ENCODE results near the gene MAD2L2. TPM values are rescaled to one million over a fixed set of nuclear protein-coding genes. Genes with fewer than 3 reads are reported as not detected.
A peak's percentile ranks its signal among the peaks of the same experiment; 100 is the strongest.

The MAD2L2 gene
- total and polyA plus RNA-seq, 7 donors: 25.9 to 61.8 (median 39.0) TPM

- Histone ChIP-seq H3K36me3 (ENCODE audit: insufficient read depth in 1 of 2, low read depth in 1 of 2) (no peaks in the 10 kb centered on the region), H3K4me3 (no peak overlapping the region), H3K27me3 (ENCODE audit: insufficient read depth in 3 of 3, low read length in 2 of 3) (peaks cover 0 to 9% (median 2%) of the 10 kb centered on the region in 3 donors), H3K9me3 (no peaks in the 10 kb centered on the region), H3K27ac (no peak overlapping the region), H3K4me1 (no peaks in the 10 kb centered on the region)
- WGBS, 3 donors: 69 to 75% (median 70%) methylated on average over 11 of the region's 11 CpGs
- TF ChIP-seq CTCF (IDR thresholded peaks at IDR 0.05): no peak
- intact Hi-C loops (cut with DNase I): no loop called here
- ATAC-seq (no peak), DNase-seq (no peak)
These were observed 32.1 kb upstream of the MAD2L2 start for GRCh38 chr1:11713095-11713494.

GRCh38 chr1:11712285-11712684, 31.3 kb upstream of the MAD2L2 start:
- no peak for DNase-seq
- peaks cover 0 to 9% (median 5%) of the 10 kb centered on the region in 3 donors for H3K27me3 ChIP-seq (ENCODE audit: insufficient read depth in 3 of 3, low read length in 2 of 3)

GRCh38 chr1:11711490-11711889, 30.5 kb upstream of the MAD2L2 start:
- H3K27ac ChIP-seq: no peak overlapping the region
- ATAC-seq: no peak
- H3K9me3 ChIP-seq: no peaks in the 10 kb centered on the region
- no peak for DNase-seq
- no peaks in the 10 kb centered on the region for H3K4me1 ChIP-seq
- H3K27me3 ChIP-seq (ENCODE audit: insufficient read depth in 3 of 3, low read length in 2 of 3): peaks cover 0 to 6% (median 5%) of the 10 kb centered on the region in 3 donors
- no peaks in the 10 kb centered on the region for H3K36me3 ChIP-seq (ENCODE audit: insufficient read depth in 1 of 2, low read depth in 1 of 2)
- 88 to 90% (median 89%) methylated on average over 5 of the region's 5 CpGs for WGBS, 3 donors
- H3K4me3 ChIP-seq: no peak overlapping the region
- intact Hi-C loops (cut with DNase I): no loop called here
- no peak for TF ChIP-seq CTCF (IDR thresholded peaks at IDR 0.05)

More at GRCh38 chr1:11712285-11712684, 31.3 kb upstream of the MAD2L2 start:
- H3K27ac ChIP-seq: no peak overlapping the region
- H3K4me3 ChIP-seq: no peak overlapping the region
- no peaks in the 10 kb centered on the region for H3K36me3 ChIP-seq (ENCODE audit: insufficient read depth in 1 of 2, low read depth in 1 of 2)
- intact Hi-C loops (cut with DNase I): no loop called here
- no peak for TF ChIP-seq CTCF (IDR thresholded peaks at IDR 0.05)
- WGBS, 3 donors: 85 to 88% (median 87%) methylated on average over 8 of the region's 8 CpGs
- no peaks in the 10 kb centered on the region for H3K4me1 ChIP-seq
- no peaks in the 10 kb centered on the region for H3K9me3 ChIP-seq
- ATAC-seq: no peak

GRCh38 chr1:11708554-11709350, 27.8 kb upstream of the MAD2L2 start:
- no peaks in the 10 kb centered on the region for H3K36me3 ChIP-seq (ENCODE audit: insufficient read depth in 1 of 2, low read depth in 1 of 2)
- H3K27me3 ChIP-seq (ENCODE audit: insufficient read depth in 3 of 3, low read length in 2 of 3): peaks cover 0 to 11% (median 10%) of the 10 kb centered on the region in 3 donors
- WGBS, 3 donors: 68 to 79% (median 70%) methylated on average over 11 of the region's 11 CpGs
- no peak for TF ChIP-seq CTCF (IDR thresholded peaks at IDR 0.05)
- no peak overlapping the region for H3K27ac ChIP-seq
- H3K4me3 ChIP-seq: no peak overlapping the region
- intact Hi-C loops (cut with DNase I): no loop called here
- ATAC-seq (peak in 1 of 4 donors; percentile 50), DNase-seq (no peak)
- no peaks in the 10 kb centered on the region for H3K4me1 ChIP-seq
- H3K9me3 ChIP-seq: no peaks in the 10 kb centered on the region
